GM19463 (cell line): ENCODE results near the gene PPP4R3A.
A peak's percentile ranks its signal among the peaks of the same experiment; 100 is the strongest.
"Not testable (repeated sequence)": the region's sequence is repeated elsewhere in the genome, so short reads cannot be mapped to it uniquely, and the experiment has no call there.

Source experiments
- ATAC-seq: cut with Tn5 transposase; IDR thresholded peaks from one replicate; pipeline ENCODE4 v1.9.1; 2021; ENCODE audit warnings: mild to moderate bottlenecking, moderate library complexity; ENCODE audit not compliant: unreplicated experiment

Gene PPP4R3A

DNA sequence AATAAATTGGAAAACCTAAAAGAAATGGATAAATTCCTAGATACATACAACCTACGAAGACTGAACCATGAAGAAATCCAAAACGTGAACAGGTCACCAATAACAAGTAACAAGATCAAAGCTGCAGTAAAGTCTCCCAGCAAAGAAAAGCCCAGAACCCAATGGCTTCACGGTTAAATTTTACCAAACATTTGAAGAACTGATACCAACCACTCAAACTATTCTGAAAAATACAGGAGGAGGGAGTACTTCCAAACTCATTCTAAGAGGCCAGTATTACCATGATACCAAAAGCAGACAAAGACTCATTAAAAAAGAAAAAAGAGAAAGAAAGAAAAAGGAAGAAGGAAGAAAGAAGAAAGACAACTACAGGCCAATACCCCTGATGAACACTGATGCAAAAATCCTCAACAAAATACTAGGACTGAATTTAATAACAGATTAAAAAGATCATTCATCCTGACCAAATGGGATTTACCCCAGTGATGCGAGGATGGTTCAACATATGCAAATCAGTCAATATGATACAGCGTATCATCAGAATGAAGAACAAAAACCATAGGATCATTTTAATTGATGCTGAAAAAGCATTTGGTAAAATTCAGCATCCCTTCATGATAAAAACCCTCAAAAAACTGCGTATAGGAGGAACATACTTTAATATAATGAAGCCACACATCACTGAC lies 65.6 kb downstream of the PPP4R3A start:
- peak; percentile 56 for ATAC-seq

DNA sequence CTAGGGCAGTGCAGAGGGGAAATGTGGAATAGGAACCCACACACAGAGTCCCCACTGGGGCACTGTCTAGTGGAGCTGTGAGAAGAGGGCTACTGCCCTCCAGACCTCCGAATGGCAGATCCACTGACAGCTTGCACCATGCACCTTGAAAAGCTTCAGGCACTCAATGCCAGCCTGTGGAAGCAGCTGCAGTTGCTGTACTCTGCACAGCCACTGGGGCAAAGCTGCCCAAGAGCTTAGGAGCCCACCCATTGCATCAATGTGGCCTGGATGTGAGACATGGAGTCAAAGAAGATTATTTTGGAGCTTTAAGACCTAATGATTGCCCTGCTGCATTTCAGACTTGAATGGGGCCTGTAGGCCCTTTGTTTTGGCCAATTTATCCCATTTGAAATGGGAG lies 70.8 kb downstream of the PPP4R3A start:
- ATAC-seq, result no peak

DNA sequence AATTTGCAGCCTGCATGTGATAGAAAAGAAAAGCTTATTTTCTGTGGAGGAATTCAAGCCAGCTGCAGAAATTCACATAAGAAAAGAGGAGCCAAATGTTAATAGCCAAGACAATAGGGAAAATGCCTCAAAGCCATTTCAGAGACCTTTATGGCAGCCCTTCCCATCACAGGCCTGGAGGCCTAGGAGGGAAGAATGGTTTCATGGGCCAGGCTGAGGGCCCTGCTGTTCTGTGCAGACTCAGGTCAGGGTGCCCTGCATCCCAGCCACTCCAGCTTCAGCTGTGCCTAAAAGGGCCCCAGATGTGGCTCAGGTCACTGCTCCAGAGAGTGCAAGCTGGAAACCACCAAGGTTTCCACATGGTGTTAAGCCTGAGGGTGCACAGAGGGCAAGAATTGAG lies 71.3 kb downstream of the PPP4R3A start:
- no peak for ATAC-seq

DNA sequence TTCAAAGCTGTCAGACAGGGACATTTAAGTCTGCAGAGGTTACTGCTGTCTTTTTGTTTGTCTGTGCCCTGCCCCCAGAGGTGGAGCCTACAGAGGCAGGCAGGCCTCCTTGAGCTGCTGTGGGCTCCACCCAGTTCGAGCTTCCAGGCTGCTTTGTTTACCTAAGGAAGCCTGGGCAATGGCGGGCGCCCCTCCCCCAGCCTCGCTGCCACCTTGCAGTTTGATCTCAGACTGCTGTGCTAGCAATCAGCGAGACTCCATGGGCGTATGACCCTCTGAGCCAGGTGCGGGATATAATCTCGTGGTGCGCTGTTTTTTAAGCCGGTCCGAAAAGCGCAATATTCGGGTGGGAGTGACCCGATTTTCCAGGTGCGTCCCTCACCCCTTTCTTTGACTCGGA lies 73.8 kb downstream of the PPP4R3A start:
- ATAC-seq, result not testable (repeated sequence)

DNA sequence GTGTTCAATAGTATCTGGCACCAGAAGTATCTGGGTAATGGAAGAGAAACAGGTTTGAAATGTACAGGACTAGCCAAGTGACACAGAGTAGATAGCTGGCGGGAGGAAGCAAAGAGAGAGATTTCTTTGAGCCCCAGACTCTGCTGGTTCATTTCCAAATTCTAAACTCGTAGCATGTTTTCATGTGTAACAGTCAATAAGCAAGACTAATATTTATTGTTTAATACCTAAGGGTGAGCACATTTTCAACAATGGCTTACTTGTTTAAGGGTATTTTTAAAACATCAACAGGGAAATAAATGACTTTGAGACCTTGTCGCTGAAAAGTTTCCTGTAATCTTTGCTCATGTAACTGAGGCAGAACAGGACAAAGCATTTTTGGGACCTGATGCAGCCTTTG lies 80.7 kb downstream of the PPP4R3A start:
- no peak for ATAC-seq

DNA sequence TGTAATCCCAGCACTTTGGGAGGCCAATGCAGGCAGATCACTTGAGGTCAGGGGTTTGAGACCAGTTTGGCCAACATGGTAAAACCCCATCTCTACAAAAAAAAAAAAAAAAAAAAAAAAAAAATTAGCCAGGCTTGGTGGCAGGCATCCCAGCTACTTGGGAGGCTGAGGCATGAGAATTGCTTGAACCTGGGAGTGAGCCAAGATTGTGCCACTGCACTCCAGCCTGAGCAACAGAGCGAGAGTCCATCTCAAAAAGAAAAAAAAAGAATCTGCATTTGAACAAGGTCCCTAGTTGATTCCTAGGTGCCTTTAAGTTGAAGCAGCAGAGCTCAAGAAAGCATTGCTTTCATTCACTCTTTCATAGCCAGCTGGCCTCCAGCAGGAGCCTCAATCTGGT lies 81.2 kb downstream of the PPP4R3A start:
- not testable (repeated sequence) for ATAC-seq

DNA sequence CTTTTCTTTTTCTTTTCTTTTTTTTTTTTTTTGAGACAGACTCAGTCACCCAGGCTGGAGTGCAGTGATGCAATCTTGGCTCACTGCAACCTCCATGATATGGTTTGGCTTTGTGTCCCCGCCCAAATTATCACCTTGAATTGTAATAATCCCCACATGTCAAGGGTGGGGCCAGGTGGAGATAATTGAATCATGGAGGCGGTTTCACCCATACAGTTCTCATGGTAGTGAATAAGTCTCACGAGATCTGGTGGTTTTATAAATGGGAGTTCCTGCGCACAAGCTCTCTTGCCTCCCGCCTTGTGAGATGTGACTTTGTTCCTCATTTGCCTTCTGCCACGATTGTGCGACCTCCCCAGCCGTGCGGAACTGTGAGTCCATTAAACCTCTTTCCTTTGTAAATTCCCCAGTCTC lies 84.6 kb downstream of the PPP4R3A start:
- not testable (repeated sequence) for ATAC-seq

DNA sequence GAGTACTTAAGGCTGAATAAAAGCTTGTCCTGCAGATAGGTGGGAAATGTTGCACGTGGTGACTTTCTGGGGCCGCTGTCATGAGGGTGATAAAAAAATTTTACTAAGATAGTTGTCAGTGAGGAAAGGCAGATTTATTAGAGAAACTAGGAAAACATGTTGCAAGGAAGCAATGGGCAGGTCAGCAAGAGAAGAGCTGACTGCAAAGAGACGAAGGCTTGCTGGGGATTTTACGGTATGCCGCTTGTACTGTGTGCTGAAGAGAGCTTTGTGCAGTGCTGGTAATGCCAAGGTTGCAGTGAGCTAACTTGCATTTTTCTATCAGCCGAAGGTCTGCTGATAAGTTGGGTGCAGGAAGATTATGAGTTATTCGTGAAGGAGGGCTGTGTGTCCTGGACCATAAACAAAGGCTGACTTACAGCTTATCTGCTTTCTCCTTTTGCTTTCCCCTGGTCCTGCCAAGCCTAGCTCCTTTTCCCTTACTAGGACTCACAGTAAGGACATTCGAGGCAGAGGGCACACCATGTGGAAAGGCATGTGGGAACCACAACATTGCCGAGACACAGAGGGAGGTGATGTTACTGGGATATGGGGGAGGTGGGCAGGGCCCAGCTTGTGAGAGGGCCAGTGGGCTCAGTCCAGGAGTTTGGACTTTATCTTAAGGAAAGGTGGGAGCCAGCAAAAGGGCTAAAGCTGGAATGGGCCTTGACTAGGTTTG lies 85.1 kb downstream of the PPP4R3A start:
- no peak for ATAC-seq

DNA sequence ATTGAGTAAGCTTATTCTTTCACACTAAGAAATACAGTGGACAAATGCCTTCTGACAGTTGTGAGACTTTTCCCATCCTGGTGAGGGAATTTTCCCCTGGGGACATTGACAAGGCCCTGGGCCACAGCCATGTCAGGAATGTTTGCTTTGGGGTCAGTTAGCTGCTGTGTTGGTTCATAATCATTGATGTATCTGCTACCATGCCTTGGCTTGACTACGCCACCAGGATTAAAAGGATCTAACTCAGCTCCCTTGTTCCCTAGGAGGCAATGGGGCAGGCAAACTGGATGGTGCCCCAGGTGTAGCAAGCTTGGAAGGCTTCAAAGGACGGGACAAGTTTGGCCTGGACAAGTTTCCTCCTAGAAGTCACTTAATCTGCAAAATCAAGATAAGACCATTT lies 89.4 kb downstream of the PPP4R3A start:
- ATAC-seq, result no peak

DNA sequence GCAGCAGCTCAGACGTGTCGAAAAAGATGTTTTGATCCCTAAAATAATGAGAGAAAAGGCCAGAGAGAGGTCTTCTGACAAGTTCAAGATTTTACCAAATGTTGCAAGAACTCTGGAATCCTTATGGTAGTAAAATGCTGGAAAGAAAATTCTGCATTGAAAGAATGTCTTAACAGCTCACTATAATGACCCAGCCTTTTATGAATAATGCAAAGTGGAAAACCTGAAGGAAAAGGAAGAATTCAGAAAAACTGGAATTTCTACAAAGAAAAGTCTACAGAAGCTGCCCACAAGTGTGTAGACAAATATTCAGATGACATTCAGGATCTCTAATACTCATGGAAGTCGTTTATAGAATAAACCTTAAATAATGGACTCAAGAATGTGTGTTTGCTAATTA lies 90.7 kb downstream of the PPP4R3A start:
- no peak for ATAC-seq

DNA sequence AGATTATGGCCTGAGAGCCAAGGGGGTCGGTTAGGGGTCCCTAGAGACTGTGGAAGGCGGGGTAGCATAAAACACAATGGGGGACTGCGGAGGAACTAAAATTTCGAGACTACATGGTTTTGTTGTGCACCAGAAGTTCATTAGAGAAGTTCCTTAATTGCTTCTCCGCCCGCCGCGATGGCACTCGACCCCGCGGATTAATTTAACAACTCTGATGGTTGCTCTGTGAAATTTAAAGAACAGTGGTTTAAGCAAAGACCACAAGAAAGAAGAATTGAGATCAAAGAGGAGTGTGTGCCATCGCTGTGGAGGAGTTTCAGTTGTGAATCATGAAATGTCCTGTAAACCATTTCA lies 91.1 kb downstream of the PPP4R3A start:
- no peak for ATAC-seq

DNA sequence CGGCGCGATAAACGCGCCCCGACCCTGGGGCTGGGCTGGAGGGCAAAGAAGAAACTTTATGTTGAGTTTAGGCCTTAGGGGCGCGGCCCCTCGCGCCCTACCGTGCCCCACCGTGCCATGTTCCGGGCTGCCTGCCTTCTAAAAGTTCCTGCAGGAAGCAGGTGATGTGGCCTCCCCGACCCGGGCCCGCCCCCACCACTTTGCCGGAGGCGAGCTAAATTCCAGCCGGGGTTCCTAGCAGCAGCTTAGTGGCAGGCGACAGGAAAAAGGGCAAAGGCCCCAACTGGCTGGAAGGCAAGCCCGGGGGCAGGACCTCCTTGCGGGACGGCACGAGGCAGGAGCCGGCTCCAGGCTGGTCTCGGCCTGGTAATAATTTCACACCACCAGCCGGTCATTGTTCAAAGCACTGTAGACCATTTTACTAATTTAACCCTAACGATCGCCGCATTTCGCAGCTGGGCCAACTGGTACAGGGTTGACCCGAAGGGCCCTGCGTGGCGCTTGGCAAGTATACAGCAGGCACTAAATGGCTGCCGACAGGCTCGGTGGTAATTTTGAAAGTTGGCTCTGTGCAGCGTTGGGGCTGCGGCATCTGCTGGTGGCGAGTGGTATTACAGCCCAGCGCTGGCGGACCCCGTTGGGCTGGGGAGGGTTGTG lies 91.6 kb downstream of the PPP4R3A start:
- no peak for ATAC-seq

DNA sequence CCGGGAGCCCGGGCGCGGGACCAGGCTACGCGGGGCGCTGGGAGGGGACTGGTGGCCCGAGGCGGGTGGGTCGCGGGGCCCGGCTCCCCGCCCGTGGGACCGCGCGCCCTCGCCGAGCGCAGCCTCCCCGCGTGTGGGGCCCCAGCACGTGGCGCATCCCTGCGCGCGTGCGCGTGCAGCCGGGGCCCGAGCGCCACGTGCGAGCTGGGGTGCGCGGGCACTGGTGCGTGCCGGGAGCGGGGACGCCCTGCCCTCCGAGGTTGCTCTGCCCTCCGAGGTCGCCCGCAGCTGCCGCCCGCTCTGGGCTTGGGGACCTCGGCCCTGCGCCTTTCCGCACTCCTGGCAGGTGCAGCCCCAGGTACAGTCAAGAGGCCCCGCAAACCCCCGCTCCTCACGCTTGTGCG lies 92.1 kb downstream of the PPP4R3A start:
- peak; percentile 25 for ATAC-seq

DNA sequence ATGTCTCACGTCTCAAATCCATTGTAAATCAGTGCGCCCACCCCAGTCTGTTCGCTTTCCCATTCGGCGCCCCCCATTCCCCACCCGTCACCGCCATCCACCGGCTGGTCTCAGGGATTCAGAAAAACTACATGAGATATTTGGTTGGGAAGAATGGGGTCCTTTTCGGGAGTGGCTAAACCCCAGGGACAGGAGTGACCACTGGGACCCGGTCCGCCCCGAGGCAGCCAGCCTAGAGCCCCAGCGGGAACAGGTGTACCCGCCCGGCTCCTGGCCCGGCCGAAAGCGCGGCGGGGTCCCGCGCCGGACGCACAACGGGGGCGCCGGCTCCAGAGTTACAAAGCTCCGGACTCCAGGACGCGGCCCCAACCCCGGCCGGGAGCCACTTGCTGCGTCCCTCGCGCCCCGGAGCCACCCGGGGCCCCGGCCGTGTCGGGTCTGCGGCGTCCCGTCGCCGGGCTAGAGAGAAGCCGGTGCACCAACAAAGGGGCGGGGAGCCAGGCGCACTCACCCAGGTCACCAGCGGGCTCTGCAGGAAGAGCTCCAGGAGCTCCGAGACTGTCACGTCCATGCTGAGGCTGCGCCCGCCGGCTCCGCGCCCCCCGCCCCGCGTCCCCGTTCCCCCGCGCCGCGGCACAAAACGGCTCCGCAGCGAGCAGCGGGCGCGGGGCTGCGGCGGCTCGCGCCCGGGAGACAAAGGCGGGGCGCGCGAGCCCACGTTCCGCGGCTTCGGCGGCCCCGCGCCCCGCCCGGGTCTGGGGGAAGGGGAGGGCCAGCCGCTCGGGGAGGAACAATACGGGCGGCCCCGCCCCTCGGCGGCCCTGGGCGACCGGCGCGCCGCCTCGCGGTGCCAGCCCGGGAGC lies 92.8 kb downstream of the PPP4R3A start, which contains the start of gene CCDC88C:
Gene CCDC88C (minus strand): TSS at position 701 of the 863 bp plus-strand sequence. CDS start 130 bp downstream, at position 571.
- ATAC-seq, result peak; percentile 57

DNA sequence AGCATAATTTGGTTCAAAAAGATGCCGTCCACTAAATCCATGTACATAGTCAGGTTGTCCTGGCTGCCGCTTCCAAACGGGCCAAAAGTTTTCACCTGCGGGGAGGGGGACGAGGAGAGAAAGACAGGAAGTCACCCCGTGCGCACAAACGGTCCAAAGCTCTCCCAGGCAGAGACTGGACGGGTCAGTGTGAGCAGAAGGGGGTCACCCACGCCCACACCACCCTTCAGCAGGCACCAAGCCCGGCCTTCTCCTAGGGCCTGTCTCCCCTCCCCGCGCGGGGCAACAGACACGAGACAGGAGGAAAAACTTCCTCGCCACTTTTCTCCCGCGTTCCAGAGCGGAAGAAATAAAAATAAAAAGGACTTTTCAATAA lies 93.4 kb downstream of the PPP4R3A start:
- no peak for ATAC-seq

DNA sequence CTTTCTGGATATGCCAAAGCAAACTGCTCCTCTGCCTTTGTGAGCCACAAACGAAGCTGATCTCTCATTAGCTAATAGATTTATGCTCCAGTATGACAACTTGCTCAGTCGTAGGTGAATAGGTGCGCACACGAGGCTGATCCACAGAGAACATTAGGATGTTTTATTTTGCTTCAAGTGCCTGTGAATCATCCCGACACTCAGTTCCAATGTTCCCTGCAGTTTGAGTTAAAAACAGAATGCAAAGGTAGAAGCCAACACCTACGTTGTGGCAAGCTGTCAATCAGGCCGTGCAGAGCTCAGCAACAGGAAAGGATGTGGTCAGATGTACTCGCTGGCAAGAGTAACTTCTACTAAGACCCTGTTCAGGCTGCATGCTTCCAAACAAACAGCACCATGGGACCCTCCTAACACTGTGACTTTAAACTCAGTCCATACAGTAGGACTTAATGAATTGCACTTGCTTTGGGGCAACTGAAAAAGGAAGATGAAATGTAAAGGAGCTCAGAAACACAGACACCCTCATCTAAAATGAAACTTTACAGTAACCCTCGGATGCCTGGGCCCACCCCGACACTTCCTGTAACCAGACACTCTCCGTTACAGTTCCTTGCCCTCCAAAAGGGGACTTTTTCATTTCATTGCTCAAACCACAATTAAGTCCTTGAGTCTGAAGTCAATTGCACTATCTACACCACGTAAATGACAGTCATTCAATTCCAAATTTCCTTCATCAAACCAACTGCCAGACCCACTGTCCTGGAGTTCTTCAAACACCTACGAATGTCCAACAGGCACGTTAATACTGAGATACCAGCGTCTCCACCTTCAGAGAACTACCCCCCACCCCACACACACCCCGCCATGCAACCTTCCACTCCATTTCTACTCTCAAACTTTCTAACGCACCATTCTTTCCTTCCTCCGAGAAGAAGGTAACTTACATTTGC lies 94.0 kb downstream of the PPP4R3A start:
- peak; percentile 47 for ATAC-seq

DNA sequence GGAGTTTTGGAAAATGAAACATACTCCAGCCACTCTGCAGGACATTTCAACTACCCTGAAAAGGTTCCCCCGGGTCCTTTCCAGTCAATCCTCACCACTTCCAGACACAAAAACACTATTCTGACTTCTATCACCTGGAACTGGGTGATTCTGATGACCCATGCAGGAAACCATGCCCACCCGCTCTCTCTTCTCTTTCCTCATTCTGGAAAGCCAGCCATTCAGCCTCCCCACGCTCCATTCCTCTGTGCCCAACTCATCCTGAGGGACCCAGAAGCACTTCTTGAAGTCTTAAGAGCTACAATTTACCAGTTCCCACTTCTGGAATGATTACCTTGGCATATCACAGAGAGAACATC lies 95.7 kb downstream of the PPP4R3A start:
- no peak for ATAC-seq

DNA sequence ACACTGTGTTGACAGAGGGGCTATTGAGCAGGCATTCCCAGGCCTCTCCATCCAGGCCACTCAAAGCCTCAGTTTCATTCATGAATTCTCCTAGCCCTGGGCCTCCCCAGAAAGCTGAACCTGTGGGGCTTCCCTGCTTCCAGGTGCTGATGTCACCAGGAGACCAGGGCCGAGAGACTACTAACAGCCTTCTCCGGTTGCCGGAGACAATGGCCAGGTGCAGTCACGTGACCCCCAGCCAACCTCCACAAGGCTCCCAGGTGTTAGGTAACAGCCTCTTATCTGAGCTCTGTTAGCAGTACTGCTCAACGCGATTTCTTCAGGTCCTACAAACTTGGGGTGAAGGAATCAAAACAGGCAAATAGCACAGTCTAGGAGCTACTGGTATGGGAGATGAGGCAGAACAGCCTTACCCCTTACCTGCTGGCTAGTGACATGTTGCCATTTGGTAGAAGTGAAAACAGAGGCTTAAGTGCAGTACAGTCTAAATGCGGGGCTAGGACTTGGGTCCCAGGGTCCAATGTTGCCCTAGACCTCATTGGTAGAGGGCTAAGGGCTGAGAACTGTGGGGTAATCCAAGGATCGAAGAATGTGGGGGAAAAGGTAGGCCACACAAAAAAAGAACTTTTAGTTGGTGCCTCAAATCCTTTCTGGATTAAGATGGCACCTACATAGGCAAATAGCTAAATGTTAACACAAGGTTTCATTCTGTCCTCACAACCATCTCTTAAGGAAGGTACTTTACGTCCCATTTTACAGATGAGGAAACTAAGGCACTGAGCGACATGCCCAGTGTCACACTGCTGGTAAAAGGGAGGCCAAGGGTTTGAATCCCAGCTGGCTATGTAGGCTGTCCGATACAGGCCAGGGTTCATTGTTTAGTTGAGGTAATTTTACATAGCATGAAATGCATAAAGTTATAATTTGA lies 96.3 kb downstream of the PPP4R3A start:
- ATAC-seq, result no peak

DNA sequence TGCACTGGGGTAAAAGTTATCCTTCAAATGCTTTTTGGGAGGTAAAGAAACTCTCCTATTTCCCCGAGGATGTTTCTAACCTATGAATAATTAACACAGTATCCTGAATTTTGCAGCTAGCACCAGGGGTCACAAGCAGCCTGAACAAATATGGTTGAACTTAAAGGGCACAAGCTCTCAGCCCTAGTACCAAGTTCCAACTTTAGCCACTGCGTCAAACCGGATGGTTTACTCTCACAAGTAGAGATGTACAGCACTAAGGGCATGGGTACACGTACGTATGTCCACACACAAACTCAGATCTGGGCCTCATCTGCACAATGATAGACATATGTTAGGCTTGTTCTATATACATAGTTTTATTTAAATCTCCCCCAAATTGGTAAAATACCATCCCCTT lies 97.2 kb downstream of the PPP4R3A start:
- no peak for ATAC-seq
